Thoracic aorta (tissue), 2 donors: ENCODE measurements around the gene UQCRC1. TPM values are rescaled to one million over a fixed set of nuclear protein-coding genes. Genes with fewer than 3 reads are reported as not detected.

ENCODE experiments used
- ATAC-seq: fragments of 150-250 bp; one replicate; pipeline ENCODE4 v1.8.0; 2017; ENCODE audit warnings: low read depth; ENCODE audit not compliant: insufficient number of reproducible peaks, low FRiP score
- DNase-seq: peaks from one replicate; pipeline ENCODE4 v3.0.0-alpha.2; 2020; ENCODE audit warnings: low spot score
- H3K27ac ChIP-seq, 2 donors: fragments of 200-600 bp; sonication (generic); 1 replicate in 1 of 2; 2 replicates in 1 of 2; pipeline ENCODE4 v1.5.1; 2016; ENCODE audit warnings: mild to moderate bottlenecking in 2 of 2, moderate library complexity in 2 of 2
- H3K27me3 ChIP-seq: fragments of 200-600 bp; sonication (generic); replicated peaks from 2 replicates; pipeline ENCODE4 v1.6.0; 2016; ENCODE audit warnings: mild to moderate bottlenecking; ENCODE audit not compliant: insufficient read depth
- H3K36me3 ChIP-seq: fragments of 200-600 bp; sonication (generic); one replicate; pipeline ENCODE4 v1.5.1; 2016
- H3K4me1 ChIP-seq, 2 donors: fragments of 200-600 bp; sonication (generic); 1 replicate in 1 of 2; 2 replicates in 1 of 2; pipeline versions ENCODE4 v1.5.1 to v1.6.0; 2016; ENCODE audit warnings: low read depth in 2 of 2, mild to moderate bottlenecking in 1 of 2; ENCODE audit not compliant: control insufficient read depth in 1 of 2
- H3K4me3 ChIP-seq: fragments of 200-600 bp; sonication (generic); 2 replicates; pipeline ENCODE4 v1.5.1; 2016; ENCODE audit warnings: mild to moderate bottlenecking
- H3K9me3 ChIP-seq: fragments of 200-600 bp; sonication (generic); 2 replicates; pipeline ENCODE4 v1.5.1; 2016
- total RNA-seq, 2 donors: library from RNA; depleted of rRNA; stranded (reverse); fragments of >200 nt; gene quantifications; one replicate each; pipeline versions ENCODE4 v1.1.0 to v1.2.3, GENCODE V29; 2016
- TF ChIP-seq, protein P1 (sequence below): fragments of 200-600 bp; sonication (generic); IDR thresholded peaks from one replicate; pipeline ENCODE4 v1.5.1; 2019; ENCODE audit warnings: antibody characterized with exemption

UQCRC1 gene
- total RNA-seq, 2 donors from 2014 or later = 226 to 234 TPM

DNA sequence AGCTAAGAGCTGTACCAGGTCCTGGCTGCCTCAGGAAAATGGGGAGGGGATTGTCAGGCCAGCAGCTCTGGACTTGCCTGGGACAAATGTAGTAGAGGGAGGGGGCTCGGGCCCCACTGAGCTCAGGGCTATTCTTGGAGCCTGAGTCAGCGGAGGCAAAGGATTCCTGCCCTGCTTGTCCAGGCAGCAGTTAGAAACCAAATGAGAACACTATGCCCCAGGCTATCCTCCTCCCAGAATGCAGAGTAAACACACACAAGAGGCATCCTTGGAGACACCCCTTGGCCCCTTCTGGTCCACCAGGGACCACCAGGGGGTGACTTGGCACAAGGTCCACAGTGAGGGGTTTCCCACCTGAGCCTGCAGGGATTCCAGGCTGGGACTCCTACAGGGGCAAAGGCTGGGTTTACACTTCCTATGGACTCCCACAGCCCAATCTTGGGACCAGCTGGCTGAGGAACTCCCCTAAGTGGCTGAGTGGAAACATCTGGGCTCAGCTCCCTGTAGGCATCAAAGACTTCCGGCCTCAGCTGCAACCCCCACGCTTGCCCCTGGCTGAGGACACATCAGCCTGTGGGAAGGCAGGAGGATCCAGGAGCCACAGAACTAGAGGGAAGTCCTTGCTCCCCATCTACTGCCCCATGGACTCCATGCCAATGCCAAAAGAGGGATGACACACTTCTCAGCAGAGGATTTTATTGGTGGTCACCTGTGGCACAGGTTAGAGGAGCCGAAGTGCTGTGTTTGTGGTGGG, 10.9 kb downstream of the UQCRC1 start:
- peak; percentile 82 for ATAC-seq
- Histone ChIP-seq H3K27ac (peak overlapping the region; percentile 90 to 93), H3K27me3 (no peaks in the 10 kb centered on the region), H3K9me3 (no peaks in the 10 kb centered on the region), H3K4me3 (peak overlapping the region; percentile 24), H3K36me3 (peaks cover 34% of the 10 kb centered on the region), H3K4me1 (peaks cover 31 to 73% of the 10 kb centered on the region in 2 donors)
- peak; percentile 61 for DNase-seq
- TF ChIP-seq, protein P1, sequence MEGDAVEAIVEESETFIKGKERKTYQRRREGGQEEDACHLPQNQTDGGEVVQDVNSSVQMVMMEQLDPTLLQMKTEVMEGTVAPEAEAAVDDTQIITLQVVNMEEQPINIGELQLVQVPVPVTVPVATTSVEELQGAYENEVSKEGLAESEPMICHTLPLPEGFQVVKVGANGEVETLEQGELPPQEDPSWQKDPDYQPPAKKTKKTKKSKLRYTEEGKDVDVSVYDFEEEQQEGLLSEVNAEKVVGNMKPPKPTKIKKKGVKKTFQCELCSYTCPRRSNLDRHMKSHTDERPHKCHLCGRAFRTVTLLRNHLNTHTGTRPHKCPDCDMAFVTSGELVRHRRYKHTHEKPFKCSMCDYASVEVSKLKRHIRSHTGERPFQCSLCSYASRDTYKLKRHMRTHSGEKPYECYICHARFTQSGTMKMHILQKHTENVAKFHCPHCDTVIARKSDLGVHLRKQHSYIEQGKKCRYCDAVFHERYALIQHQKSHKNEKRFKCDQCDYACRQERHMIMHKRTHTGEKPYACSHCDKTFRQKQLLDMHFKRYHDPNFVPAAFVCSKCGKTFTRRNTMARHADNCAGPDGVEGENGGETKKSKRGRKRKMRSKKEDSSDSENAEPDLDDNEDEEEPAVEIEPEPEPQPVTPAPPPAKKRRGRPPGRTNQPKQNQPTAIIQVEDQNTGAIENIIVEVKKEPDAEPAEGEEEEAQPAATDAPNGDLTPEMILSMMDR = no peak

DNA sequence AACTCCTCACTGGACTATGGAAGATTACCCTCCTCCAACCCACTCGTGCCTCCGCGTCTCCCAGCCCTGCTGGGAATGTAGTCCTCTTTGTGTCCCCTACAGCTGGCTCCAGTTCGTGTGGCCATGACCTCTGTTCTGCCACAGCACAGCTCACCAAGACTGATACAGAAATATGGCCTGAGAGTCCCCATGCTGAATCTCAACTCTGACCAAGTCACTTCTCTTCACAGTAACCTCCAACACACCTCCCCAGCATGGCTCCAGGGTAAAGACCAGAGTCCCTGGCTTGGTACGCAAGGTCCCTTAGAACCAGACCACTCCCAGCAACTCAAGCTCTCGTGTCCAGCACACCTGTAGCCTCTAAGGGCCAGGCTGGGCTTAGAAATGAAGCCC, 12.0 kb downstream of the UQCRC1 start:
- TF ChIP-seq, protein P1 = no peak
- no peak overlapping the region for H3K4me3 ChIP-seq
- peak overlapping the region; percentile 90 to 93 for H3K27ac ChIP-seq
- no peaks in the 10 kb centered on the region for H3K27me3 ChIP-seq
- DNase-seq = no peak
- no peak for ATAC-seq
- peaks cover 31 to 73% of the 10 kb centered on the region in 2 donors for H3K4me1 ChIP-seq
- no peaks in the 10 kb centered on the region for H3K9me3 ChIP-seq
- peaks cover 24% of the 10 kb centered on the region for H3K36me3 ChIP-seq

DNA sequence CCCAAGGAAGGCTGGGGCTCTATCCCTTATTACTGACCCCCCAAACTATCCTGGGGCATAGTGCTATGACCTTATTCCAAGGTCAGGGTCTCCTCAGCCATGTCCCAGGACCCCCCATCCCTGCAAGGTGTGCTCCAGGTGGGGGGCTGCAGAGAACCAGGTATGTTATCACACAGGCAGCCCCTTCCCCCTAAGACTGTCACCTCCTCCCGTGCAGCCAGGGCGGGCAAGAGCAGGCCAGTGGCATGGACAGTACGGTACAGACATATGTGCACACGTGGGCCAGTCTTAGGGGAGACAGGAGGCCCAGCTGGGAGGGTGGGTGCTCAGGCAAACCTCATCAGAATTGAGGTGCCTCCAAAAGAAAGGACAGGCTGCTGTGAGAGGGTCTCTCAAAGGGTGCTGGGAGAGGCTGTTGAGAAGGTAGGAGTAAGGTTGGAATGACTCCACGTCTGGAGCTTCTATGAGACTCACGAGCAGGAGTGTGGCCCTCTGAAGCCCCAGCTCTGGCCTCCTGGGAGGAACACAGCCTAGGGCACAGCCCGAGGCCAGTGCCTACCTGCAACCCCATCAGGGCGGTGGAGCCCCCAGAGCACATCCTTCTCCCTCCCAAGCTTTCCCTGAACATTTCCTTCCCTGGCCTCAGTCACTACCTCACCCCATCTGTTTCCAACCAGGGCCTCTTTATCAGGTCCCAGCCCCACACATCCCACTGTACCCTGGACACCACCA, 12.6 kb downstream of the UQCRC1 start:
- H3K27me3 ChIP-seq = no peaks in the 10 kb centered on the region
- peaks cover 19% of the 10 kb centered on the region for H3K36me3 ChIP-seq
- H3K4me3 ChIP-seq = no peak overlapping the region
- H3K27ac ChIP-seq = peak overlapping the region; percentile 90 to 93
- DNase-seq (no peak), ATAC-seq (no peak)
- TF ChIP-seq, protein P1 = no peak
- H3K4me1 ChIP-seq = peaks cover 31 to 73% of the 10 kb centered on the region in 2 donors
- no peaks in the 10 kb centered on the region for H3K9me3 ChIP-seq

DNA sequence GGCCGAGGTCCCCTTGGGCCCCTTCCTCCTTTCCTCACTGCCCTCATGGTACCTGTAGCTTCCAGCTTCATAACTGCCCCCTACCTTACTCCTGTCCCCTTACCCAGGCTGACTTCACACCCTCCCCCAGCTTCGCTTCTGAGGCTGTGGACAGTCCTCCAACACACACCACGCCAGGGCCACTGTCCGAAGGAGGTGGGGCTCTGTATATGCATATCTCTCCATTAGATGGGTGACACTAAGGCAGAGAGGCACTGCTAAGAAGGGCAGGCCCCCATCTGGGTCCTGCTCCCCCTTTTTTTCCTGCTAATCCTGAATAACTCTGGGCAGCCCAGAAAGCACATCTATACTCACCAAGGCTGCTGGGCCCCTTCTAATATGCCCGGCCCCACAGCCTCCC, 13.3 kb downstream of the UQCRC1 start:
- Histone ChIP-seq H3K27me3 (no peaks in the 10 kb centered on the region), H3K4me3 (no peak overlapping the region), H3K4me1 (peaks cover 31 to 72% of the 10 kb centered on the region in 2 donors), H3K9me3 (no peaks in the 10 kb centered on the region), H3K27ac (peak overlapping the region; percentile 30 to 93), H3K36me3 (peaks cover 13% of the 10 kb centered on the region)
- DNase-seq (no peak), ATAC-seq (no peak)
- TF ChIP-seq, protein P1 = no peak

DNA sequence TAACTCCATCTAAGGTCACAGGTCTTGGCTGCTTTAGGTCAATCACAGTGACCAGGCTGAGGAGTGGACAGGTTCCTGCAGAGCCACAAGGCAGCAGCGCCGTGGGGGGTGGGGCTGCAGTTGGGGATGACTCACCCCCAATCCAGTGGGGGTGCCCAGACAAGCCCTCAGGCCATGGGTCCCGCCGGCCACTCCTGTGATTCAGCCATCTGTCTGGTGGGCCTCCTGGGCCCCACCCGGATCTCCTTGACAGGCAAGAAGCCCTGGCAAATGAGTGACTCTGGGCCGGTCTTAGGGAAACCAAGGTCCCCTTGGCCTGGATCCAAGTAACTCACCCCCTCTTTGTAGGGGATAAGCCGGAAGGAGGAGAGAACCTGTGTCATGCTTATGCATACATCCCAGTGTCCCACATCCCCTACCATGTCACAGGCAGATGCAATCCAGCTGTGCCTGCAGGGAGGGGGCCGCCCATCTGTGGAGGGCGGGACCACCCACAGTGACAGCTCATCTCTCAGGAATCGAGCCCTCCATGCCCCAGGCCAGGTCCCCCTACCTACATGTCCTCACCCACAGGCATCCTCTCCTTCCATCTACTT, 13.8 kb downstream of the UQCRC1 start:
- peak; percentile 58 for DNase-seq
- Histone ChIP-seq H3K36me3 (peaks cover 8% of the 10 kb centered on the region), H3K4me1 (peaks cover 31 to 66% of the 10 kb centered on the region in 2 donors), H3K9me3 (no peaks in the 10 kb centered on the region), H3K27ac (peak overlapping the region; percentile 30 to 93), H3K27me3 (no peaks in the 10 kb centered on the region), H3K4me3 (peak overlapping the region; percentile 73)
- TF ChIP-seq, protein P1 = no peak
- peak; percentile 0 for ATAC-seq
